ENCODE measurements around the gene MPHOSPH9. TPM values are rescaled to one million over a fixed set of nuclear protein-coding genes. Genes with fewer than 3 reads are reported as not detected.

MPHOSPH9 gene
- total and polyA plus RNA-seq, 11 donors, result 6.0 to 32.3 (median 20.4) TPM

DNA sequence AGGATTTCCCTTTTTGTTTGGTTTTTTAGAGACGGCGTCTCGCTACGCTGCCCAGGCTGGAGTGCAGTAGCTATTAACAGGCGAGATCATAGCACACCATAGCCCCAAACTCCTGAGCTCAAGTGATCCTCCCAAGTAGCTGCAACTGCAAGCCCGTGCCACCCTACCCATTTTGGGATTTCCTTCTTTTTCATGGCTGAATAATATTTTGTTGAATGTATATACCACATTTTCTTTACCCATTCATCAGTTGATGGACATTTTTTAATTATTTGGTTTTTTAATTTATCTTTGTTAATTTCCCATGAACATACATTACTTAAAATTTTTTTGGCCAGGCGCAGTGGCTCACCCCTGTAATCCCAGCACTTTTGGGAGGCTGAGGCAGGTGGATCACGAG is 97.3 kb downstream of the MPHOSPH9 start:
- intact Hi-C loops (cut with DNase I), result no loop called here

DNA sequence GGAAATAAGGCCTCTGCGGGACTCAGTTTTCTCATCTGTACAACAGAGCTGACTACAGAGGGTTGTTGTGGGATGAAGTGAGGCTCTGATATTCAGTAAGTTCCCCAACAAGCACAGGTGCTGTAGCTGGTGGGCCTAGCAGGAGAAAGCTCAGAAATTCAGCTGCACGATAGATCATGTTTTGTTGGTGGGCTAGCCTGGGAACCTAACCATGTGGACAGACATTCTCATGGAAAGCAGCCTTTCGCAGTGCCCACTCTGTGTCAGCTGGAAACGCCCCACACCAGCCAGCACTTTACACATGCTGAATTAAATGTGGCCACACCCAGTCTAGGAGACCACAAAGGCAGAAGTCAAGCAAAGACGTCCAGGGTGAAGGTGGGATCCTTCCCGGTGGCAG is 98.1 kb downstream of the MPHOSPH9 start:
- Histone ChIP-seq H3K36me3 (peaks cover 0 to 3% (median 0%) of the 10 kb centered on the region in 9 donors), H3K4me3 (no peak overlapping the region), H3K27me3 (no peaks in the 10 kb centered on the region), H3K4me1 (peaks cover 0 to 27% (median 14%) of the 10 kb centered on the region in 12 donors), H3K9me3 (no peaks in the 10 kb centered on the region), H3K27ac (no peak overlapping the region)
- no peak for TF ChIP-seq CTCF (IDR thresholded peaks at IDR 0.05)
- no peak for TF ChIP-seq POLR2A (IDR thresholded peaks at IDR 0.05)
- no peak for DNase-seq
- 88 to 95% (median 91%) methylated on average over 6 of the region's 6 CpGs for WGBS, 4 donors
- intact Hi-C loops (cut with DNase I), result no loop called here
- no peak for ATAC-seq

More for the DNA sequence above, 97.3 kb downstream of the MPHOSPH9 start:
- Histone ChIP-seq H3K9me3 (no peaks in the 10 kb centered on the region), H3K4me1 (peaks cover 0 to 32% (median 22%) of the 10 kb centered on the region in 12 donors), H3K27me3 (no peaks in the 10 kb centered on the region), H3K4me3 (no peak overlapping the region), H3K36me3 (peaks cover 0 to 3% (median 0%) of the 10 kb centered on the region in 9 donors), H3K27ac (no peak overlapping the region)
- TF ChIP-seq POLR2A (IDR thresholded peaks at IDR 0.05) (no peak), CTCF (IDR thresholded peaks at IDR 0.05) (no peak)
- 73 to 99% (median 79%) methylated on average over 7 to 8 of the region's 8 CpGs for WGBS, 4 donors
- DNase-seq, result no peak
- no peak for ATAC-seq

GRCh38 chr12:123134271-123134671 is 98.7 kb downstream of the MPHOSPH9 start:
- intact Hi-C loops (cut with DNase I), result no loop called here
- ATAC-seq (no peak), DNase-seq (no peak)
- 93 to 97% (median 95%) methylated on average over 6 to 9 of the region's 9 CpGs for WGBS, 4 donors
- Histone ChIP-seq H3K36me3 (peaks cover 0 to 3% (median 0%) of the 10 kb centered on the region in 9 donors), H3K4me1 (peaks cover 0 to 23% (median 11%) of the 10 kb centered on the region in 12 donors), H3K4me3 (no peak overlapping the region), H3K27ac (no peak overlapping the region), H3K9me3 (no peaks in the 10 kb centered on the region), H3K27me3 (no peaks in the 10 kb centered on the region)
- no peak for TF ChIP-seq CTCF (IDR thresholded peaks at IDR 0.05)
- no peak for TF ChIP-seq POLR2A (IDR thresholded peaks at IDR 0.05)

DNA sequence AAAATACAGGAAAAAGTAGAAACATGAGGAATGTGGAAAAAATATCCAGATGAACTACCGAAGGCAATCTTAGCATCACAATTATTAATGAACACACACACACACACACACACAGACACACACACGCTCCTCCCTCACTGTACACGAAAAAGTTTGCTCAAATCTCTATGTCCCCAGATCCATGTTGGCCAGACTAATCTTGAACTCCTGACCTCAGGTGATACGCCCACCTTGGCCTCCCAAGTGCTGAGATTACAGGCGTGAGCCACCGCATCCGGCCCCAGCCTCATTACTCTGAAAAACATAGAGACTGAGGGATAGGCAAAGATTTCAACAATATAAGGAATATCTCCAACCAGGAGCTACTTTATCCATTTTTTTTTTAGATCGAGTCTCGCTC is 99.2 kb downstream of the MPHOSPH9 start:
- no peaks in the 10 kb centered on the region for H3K27me3 ChIP-seq
- H3K27ac ChIP-seq, result no peak overlapping the region
- H3K4me3 ChIP-seq, result no peak overlapping the region
- no peak for ATAC-seq
- H3K9me3 ChIP-seq, result no peaks in the 10 kb centered on the region
- WGBS, 4 donors, result 88 to 96% (median 92%) methylated on average over 9 of the region's 9 CpGs
- H3K36me3 ChIP-seq, result peaks cover 0 to 3% (median 0%) of the 10 kb centered on the region in 9 donors
- TF ChIP-seq CTCF (IDR thresholded peaks at IDR 0.05), result no peak
- no peak for TF ChIP-seq POLR2A (IDR thresholded peaks at IDR 0.05)
- peaks cover 0 to 23% (median 11%) of the 10 kb centered on the region in 12 donors for H3K4me1 ChIP-seq
- no peak for DNase-seq
- intact Hi-C loops (cut with DNase I), result no loop called here

Data from heart left ventricle (tissue), 16 donors.